Pancreas (tissue), 10 donors: ENCODE data around the gene GRIP2. TPM values are rescaled to one million over a fixed set of nuclear protein-coding genes. Genes with fewer than 3 reads are reported as not detected.

Source experiments
- ATAC-seq, 4 donors: fragments of 200-7000 bp; cut with Tn5 transposase; one replicate each; pipeline versions ENCODE4 v1.8.0 to v1.9.1; 2020; ENCODE audit warnings: mild to moderate bottlenecking in 4 of 4, moderate library complexity in 4 of 4
- DNase-seq, 6 donors: peaks; one replicate each; pipeline ENCODE4 v3.0.0-alpha.2; 2020
- FAIRE-seq: peaks from 2 replicates; lab custom pipeline; 2012; peaks lifted over from hg19 to GRCh38; lab: Jason Lieb, UNC
- H3K27ac ChIP-seq, 4 donors: fragments of 200-600 bp; sonication (generic); 1 replicate in 3 of 4; 2 replicates in 1 of 4; pipeline versions ENCODE4 v1.5.0 to v1.8.0; 2020
- H3K27me3 ChIP-seq, 4 donors: fragments of 200-600 bp; one replicate each; pipeline ENCODE4 v1.8.0; 2021
- H3K36me3 ChIP-seq, 3 donors: fragments of 200-600 bp; sonication (generic) in 1 of 3; one replicate each; pipeline versions ENCODE4 v1.5.0 to v1.8.0; 2020 to 2021
- H3K4me1 ChIP-seq, 3 donors: fragments of 200-600 bp; one replicate each; pipeline ENCODE4 v1.8.0; 2021
- H3K4me3 ChIP-seq, 4 donors: fragments of 200-600 bp; sonication (generic) in 2 of 4; one replicate each; pipeline versions ENCODE4 v1.5.0 to v1.8.0; 2020 to 2021
- H3K9me3 ChIP-seq, 4 donors: fragments of 200-600 bp; one replicate each; pipeline ENCODE4 v1.8.0; 2021
- CTCF ChIP-seq, 4 donors: fragments of 200-600 bp; sonication (generic) in 3 of 4; IDR thresholded peaks; one replicate each; pipeline versions ENCODE4 v1.5.0 to v1.8.0; 2021; ENCODE audit warnings: antibody characterized with exemption in 4 of 4
- WGBS, 2 donors: extraction: QIAGEN DNeasy Blood & Tissue Kit; methylation state at CpG; one replicate each; pipeline ENCODE4 v1.1.7; 2013; 5-methylcytosine and 5-hydroxymethylcytosine counted together
- intact Hi-C, 3 donors: fragments of 100-400 bp; cut with DNase I; formaldehyde crosslinking; loops; one replicate each; pipeline versions ENCODE4 v1.11.1 to v1.14.2; 2022
- polyA plus RNA-seq, 2 donors: library from polyadenylated mRNA; stranded (reverse); fragments of 200-250 nt; gene quantifications; one replicate each; pipeline ENCODE4 v1.2.3, GENCODE V29; 2013
- total RNA-seq, 6 donors: library from RNA; stranded (reverse); fragmentation: NEBNext Ultra II Directional in 4 of 6; extraction: Animal tissue kit (Norgen Biotek cat#: 25700) in 4 of 6; gene quantifications; one replicate each; pipeline versions ENCODE4 v1.2.1 to v1.2.4, GENCODE V29; 2021 to 2023
- donor health status: healthy with polysubstance abuse.
- donor health status: DM: no; HTN: no; CAD: no; lungs with moderate emphysema.
- donor health status: DM: no; HTN: no; CAD: no.
- donor health status: control.
- donor health status: control.
- donor health status: Bipolar disorder and iron deficiency.
- donor health status: DM: yes; HTN: yes; CAD: no.
- donor health status: DM: no; HTN: no; CAD: no.
- donor health status: DM: no; HTN: no; CAD: no.
- donor health status: DM: yes; HTN: yes; CAD: no.

Gene GRIP2
- total and polyA plus RNA-seq, 8 donors = 0.16 to 0.94 (median 0.35) TPM

GRCh38 chr3:14523792-14524191 is 16.4 kb downstream of the GRIP2 start:
- ATAC-seq (no peak), DNase-seq (no peak), FAIRE-seq (no peak)
- TF ChIP-seq CTCF (IDR thresholded peaks at IDR 0.05) = no peak
- H3K4me3 ChIP-seq = no peak overlapping the region
- H3K9me3 ChIP-seq = no peaks in the 10 kb centered on the region
- WGBS, 2 donors = 67 to 88% methylated on average over 7 of the region's 7 CpGs
- H3K36me3 ChIP-seq = no peaks in the 10 kb centered on the region
- intact Hi-C loops = no loop called here
- H3K4me1 ChIP-seq = no peaks in the 10 kb centered on the region
- H3K27me3 ChIP-seq = no peaks in the 10 kb centered on the region
- no peak overlapping the region for H3K27ac ChIP-seq

GRCh38 chr3:14522768-14523167 is 17.4 kb downstream of the GRIP2 start:
- Histone ChIP-seq H3K36me3 (no peaks in the 10 kb centered on the region), H3K27me3 (no peaks in the 10 kb centered on the region), H3K4me1 (no peaks in the 10 kb centered on the region), H3K27ac (no peak overlapping the region), H3K4me3 (no peak overlapping the region), H3K9me3 (no peaks in the 10 kb centered on the region)
- ATAC-seq (no peak), FAIRE-seq (no peak), DNase-seq (peak in 2 of 6 donors; percentile 23 to 47)
- WGBS, 2 donors = 87 to 94% methylated on average over 12 of the region's 12 CpGs
- TF ChIP-seq CTCF (IDR thresholded peaks at IDR 0.05) = no peak
- intact Hi-C loops = no loop called here

- H3K4me3 ChIP-seq = no peak overlapping the region
- no peaks in the 10 kb centered on the region for H3K4me1 ChIP-seq
- H3K27ac ChIP-seq = no peak overlapping the region
- DNase-seq = peak in 1 of 6 donors; percentile 48
- intact Hi-C loops = no loop called here
- no peak for FAIRE-seq
- TF ChIP-seq CTCF (IDR thresholded peaks at IDR 0.05) = no peak
- WGBS, 2 donors = 76 to 80% methylated on average over 16 of the region's 16 CpGs
- no peak for ATAC-seq
- no peaks in the 10 kb centered on the region for H3K9me3 ChIP-seq
- H3K27me3 ChIP-seq = no peaks in the 10 kb centered on the region
- H3K36me3 ChIP-seq = no peaks in the 10 kb centered on the region
Measured at GRCh38 chr3:14522129-14522691, 17.9 kb downstream of the GRIP2 start.

GRCh38 chr3:14521611-14522010 is 18.5 kb downstream of the GRIP2 start:
- Histone ChIP-seq H3K27me3 (no peaks in the 10 kb centered on the region), H3K27ac (no peak overlapping the region), H3K4me1 (no peaks in the 10 kb centered on the region), H3K9me3 (no peaks in the 10 kb centered on the region), H3K36me3 (no peaks in the 10 kb centered on the region), H3K4me3 (no peak overlapping the region)
- no peak for FAIRE-seq
- intact Hi-C loops = no loop called here
- TF ChIP-seq CTCF (IDR thresholded peaks at IDR 0.05) = no peak
- 87 to 88% methylated on average over 12 of the region's 12 CpGs for WGBS, 2 donors
- no peak for ATAC-seq
- DNase-seq = peak in 1 of 6 donors; percentile 23

GRCh38 chr3:14520967-14521366 is 19.2 kb downstream of the GRIP2 start:
- H3K27me3 ChIP-seq = no peaks in the 10 kb centered on the region
- H3K9me3 ChIP-seq = no peaks in the 10 kb centered on the region
- TF ChIP-seq CTCF (IDR thresholded peaks at IDR 0.05) = no peak
- DNase-seq = peak in 1 of 6 donors; percentile 6
- WGBS, 2 donors = 89 to 94% methylated on average over 8 of the region's 8 CpGs
- no peak for FAIRE-seq
- intact Hi-C loops = no loop called here
- H3K27ac ChIP-seq = no peak overlapping the region
- no peak overlapping the region for H3K4me3 ChIP-seq
- ATAC-seq = no peak
- H3K36me3 ChIP-seq = no peaks in the 10 kb centered on the region
- no peaks in the 10 kb centered on the region for H3K4me1 ChIP-seq
